SU-DHL-6 (cell line): ENCODE results near the gene NOXA1.
"Not testable (repeated sequence)": the region's sequence is repeated elsewhere in the genome, so short reads cannot be mapped to it uniquely, and the experiment has no call there.

Experiments
- H2AFZ ChIP-seq: fragments of 200-600 bp; sonication (generic); 2 replicates; pipeline ENCODE4 v1.6.1; 2014; ENCODE audit warnings: low read depth, mild to moderate bottlenecking, moderate library complexity, mixed read lengths, antibody characterized with exemption, low read length; ENCODE audit not compliant: severe bottlenecking
- H3F3A ChIP-seq: fragments of 200-600 bp; shearing (Covaris generic); 2 replicates; pipeline ENCODE4 v1.6.0; 2016; ENCODE audit warnings: antibody characterized with exemption, mild to moderate bottlenecking; ENCODE audit not compliant: insufficient read depth
- H3K27ac ChIP-seq: fragments of 200-600 bp; sonication (generic); 2 replicates; pipeline ENCODE4 v1.5.1; 2016; ENCODE audit warnings: low read depth, mild to moderate bottlenecking, low read length, moderate library complexity, mixed read lengths
- H3K27me3 ChIP-seq: fragments of 200-600 bp; sonication (generic), shearing (Covaris generic); 2 replicates; pipeline ENCODE4 v1.6.0; 2014; ENCODE audit warnings: mild to moderate bottlenecking, low read length
- H3K36me3 ChIP-seq: fragments of 200-600 bp; sonication (generic); 2 replicates; pipeline ENCODE4 v1.6.1; 2014; ENCODE audit warnings: mild to moderate bottlenecking, low read length, mixed read lengths
- H3K4me2 ChIP-seq: fragments of 300-600, 200-600 bp; shearing (Covaris generic), sonication (generic); 2 replicates; pipeline ENCODE4 v1.6.0; 2014; ENCODE audit warnings: low read length, low read depth, mild to moderate bottlenecking; ENCODE audit not compliant: poor library complexity, severe bottlenecking
- H3K4me3 ChIP-seq: fragments of 200-600 bp; sonication (generic); 2 replicates; pipeline ENCODE4 v1.5.1; 2014; ENCODE audit warnings: antibody characterized with exemption, low read length, mild to moderate bottlenecking, mixed read lengths; ENCODE audit not compliant: insufficient read depth, poor library complexity, severe bottlenecking
- H3K79me2 ChIP-seq: fragments of 200-600 bp; sonication (generic); 2 replicates; pipeline ENCODE4 v1.6.1; 2014; ENCODE audit warnings: mild to moderate bottlenecking, low read length, moderate library complexity; ENCODE audit not compliant: insufficient read depth
- H3K9ac ChIP-seq: fragments of 200-600 bp; sonication (generic); 2 replicates; pipeline ENCODE4 v1.7.0; 2014; ENCODE audit warnings: mild to moderate bottlenecking, low read length
- H3K9me2 ChIP-seq: fragments of 200-600 bp; sonication (generic); replicated peaks from 2 replicates; pipeline ENCODE4 v1.6.1; 2014; ENCODE audit warnings: low read length; ENCODE audit not compliant: insufficient read depth
- H3K9me3 ChIP-seq: fragments of 200-600 bp; sonication (generic); 2 replicates; pipeline ENCODE4 v1.6.1; 2014; ENCODE audit warnings: low read length, mixed read lengths; ENCODE audit not compliant: insufficient read depth
- H4K20me1 ChIP-seq: fragments of 200-600 bp; sonication (generic); 2 replicates; pipeline ENCODE4 v1.6.1; 2014; ENCODE audit warnings: low read depth, mild to moderate bottlenecking, antibody characterized with exemption, low read length, moderate library complexity, mixed read lengths
- EZH2phosphoT487 ChIP-seq: fragments of 200-600 bp; sonication (generic), shearing (Covaris generic); conservative IDR thresholded peaks from 2 replicates; pipeline ENCODE4 v1.6.1; 2018; ENCODE audit warnings: mild to moderate bottlenecking, antibody characterized with exemption, low read length, moderate library complexity, mixed read lengths
- TF ChIP-seq, protein P1 (sequence below): fragments of 200-600 bp; sonication (generic); IDR thresholded peaks from one replicate; pipeline ENCODE4 v1.5.1; 2017; ENCODE audit warnings: antibody characterized with exemption, mild to moderate bottlenecking, low read length, moderate library complexity; ENCODE audit not compliant: insufficient read depth, poor library complexity, severe bottlenecking

Gene NOXA1

DNA sequence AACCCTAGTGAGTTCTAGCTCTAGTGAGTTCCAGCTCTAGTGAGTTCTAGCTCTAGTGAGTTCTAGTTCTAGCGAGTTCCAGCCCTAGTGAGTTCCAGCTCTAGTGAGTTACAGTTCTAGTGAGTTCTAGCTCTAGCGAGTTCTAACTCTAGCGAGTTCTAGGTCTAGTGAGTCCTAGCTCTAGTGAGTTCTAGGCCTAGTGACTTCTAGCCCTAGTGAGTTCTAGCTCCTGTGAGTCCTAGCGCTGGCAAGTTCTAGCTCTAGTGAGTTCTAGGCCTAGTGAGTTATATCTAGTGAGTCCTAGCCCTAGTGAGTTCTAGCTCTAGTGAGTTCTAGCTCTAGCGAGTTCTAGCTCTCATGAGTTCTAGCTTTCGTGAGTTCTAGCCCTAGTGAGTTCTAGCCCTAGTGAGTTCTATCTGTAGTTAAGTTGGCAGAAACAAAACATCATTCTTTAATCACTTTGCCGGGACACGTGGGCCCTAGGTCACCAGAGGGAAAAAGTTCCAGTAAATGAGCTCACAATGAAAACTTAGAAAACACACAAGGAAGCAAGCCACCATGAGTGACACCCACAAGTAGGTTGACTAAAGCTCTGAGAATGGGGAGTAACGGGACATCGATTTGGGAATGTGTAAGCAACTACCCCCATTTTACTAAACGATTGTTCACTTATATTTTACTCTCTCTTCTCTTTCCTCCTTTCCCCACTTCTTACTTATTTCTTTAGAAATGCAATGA is 47.7 kb upstream of the NOXA1 start:
- TF ChIP-seq, protein P1, sequence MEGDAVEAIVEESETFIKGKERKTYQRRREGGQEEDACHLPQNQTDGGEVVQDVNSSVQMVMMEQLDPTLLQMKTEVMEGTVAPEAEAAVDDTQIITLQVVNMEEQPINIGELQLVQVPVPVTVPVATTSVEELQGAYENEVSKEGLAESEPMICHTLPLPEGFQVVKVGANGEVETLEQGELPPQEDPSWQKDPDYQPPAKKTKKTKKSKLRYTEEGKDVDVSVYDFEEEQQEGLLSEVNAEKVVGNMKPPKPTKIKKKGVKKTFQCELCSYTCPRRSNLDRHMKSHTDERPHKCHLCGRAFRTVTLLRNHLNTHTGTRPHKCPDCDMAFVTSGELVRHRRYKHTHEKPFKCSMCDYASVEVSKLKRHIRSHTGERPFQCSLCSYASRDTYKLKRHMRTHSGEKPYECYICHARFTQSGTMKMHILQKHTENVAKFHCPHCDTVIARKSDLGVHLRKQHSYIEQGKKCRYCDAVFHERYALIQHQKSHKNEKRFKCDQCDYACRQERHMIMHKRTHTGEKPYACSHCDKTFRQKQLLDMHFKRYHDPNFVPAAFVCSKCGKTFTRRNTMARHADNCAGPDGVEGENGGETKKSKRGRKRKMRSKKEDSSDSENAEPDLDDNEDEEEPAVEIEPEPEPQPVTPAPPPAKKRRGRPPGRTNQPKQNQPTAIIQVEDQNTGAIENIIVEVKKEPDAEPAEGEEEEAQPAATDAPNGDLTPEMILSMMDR, result no peak
- no peak for TF ChIP-seq EZH2phosphoT487
- Histone ChIP-seq H2AFZ (no peak overlapping the region), H3K79me2 (no peaks in the 10 kb centered on the region), H3K4me3 (no peak overlapping the region), H3K4me2 (no peak overlapping the region), H3K36me3 (no peaks in the 10 kb centered on the region), H3K27me3 (no peaks in the 10 kb centered on the region), H3K9me2 (no peaks in the 10 kb centered on the region), H4K20me1 (no peaks in the 10 kb centered on the region), H3F3A (no peaks in the 10 kb centered on the region), H3K27ac (no peak overlapping the region), H3K9me3 (no peaks in the 10 kb centered on the region), H3K9ac (no peak overlapping the region)

DNA sequence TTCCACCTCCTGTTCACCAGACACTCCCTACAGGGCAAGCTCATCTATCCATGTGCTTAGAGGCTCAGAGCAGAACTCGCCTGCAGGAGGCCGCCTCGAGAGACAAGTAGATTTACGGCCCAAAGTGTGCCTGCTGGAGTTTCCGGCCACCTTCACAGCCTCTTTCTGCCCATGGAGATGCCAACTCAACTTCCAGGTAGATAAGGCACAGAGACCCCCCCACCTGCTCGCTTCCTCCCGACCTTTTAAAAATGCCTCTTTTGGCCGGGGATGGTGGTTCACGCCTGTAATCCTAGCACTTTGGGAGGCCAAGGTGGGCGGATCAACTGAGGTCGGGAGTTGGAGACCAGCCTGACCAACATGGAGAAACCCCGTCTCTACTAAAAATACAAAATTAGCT is 46.8 kb upstream of the NOXA1 start:
- H3K9ac ChIP-seq, result no peak overlapping the region

DNA sequence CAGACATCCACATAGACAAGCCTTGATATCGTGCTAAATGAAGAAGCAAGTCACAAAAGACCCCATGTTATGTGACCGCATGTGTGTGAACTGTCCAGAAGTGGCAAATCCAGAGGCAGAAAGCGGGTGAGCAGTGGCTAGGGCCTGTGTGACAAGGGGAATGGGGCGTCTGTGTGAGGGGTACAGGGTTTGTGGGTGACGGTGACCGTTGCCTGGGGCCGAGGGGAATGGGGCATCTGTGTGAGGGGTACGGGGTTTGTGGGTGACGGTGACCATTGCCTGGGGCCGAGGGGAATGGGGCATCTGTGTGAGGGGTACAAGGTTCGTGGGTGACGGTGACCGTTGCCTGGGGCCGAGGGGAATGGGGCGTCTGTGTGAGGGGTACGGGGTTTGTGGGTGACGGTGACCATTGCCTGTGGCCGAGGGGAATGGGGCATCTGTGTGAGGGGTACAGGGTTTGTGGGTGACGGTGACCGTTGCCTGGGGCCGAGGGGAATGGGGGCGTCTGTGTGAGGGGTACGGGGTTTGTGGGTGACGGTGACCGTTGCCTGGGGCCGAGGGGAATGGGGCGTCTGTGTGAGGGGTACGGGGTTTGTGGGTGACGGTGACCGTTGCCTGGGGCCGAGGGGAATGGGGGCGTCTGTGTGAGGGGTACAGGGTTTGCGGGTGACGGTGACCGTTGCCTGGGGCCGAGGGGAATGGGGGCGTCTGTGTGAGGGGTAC is 44.3 kb upstream of the NOXA1 start:
- H4K20me1 ChIP-seq, H3K27ac ChIP-seq, H3K36me3 ChIP-seq, H3K4me2 ChIP-seq, H3K9ac ChIP-seq, H3K9me2 ChIP-seq, H3K27me3 ChIP-seq, H3F3A ChIP-seq, H3K4me3 ChIP-seq, H3K79me2 ChIP-seq, H2AFZ ChIP-seq, H3K9me3 ChIP-seq: not testable (repeated sequence)

More for the DNA sequence above, 46.8 kb upstream of the NOXA1 start:
- H3K9me2 ChIP-seq, result no peaks in the 10 kb centered on the region
- H4K20me1 ChIP-seq, result no peaks in the 10 kb centered on the region
- no peaks in the 10 kb centered on the region for H3K79me2 ChIP-seq
- no peak overlapping the region for H3K4me2 ChIP-seq
- no peaks in the 10 kb centered on the region for H3K36me3 ChIP-seq
- no peaks in the 10 kb centered on the region for H3K27me3 ChIP-seq
- H3K27ac ChIP-seq, result no peak overlapping the region
- H3F3A ChIP-seq, result no peaks in the 10 kb centered on the region
- no peak overlapping the region for H3K4me3 ChIP-seq
- no peaks in the 10 kb centered on the region for H3K9me3 ChIP-seq
- H2AFZ ChIP-seq, result no peak overlapping the region
- no peak for TF ChIP-seq EZH2phosphoT487
- TF ChIP-seq, protein P1, result no peak

DNA sequence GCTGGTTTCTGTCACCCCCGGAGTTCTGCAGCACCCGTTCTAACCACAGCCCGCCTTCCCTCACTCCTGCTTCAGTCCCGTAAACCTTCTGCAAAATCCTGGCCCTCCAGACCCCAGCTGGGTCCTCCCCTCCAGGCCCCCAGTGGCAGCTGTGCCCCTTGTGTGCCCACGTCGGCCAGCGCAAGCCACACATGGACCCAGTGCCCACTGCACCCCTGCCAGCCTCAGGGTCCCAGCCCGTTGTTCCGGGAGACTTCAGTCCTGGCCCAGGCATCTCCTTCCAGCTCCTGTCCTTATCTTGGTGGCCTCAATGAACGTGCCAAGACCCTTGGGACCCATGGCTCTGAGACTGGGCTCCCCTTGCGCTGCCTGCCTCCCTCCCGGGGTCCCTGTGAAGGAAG is 43.4 kb upstream of the NOXA1 start:
- no peaks in the 10 kb centered on the region for H3K27me3 ChIP-seq
- no peak for TF ChIP-seq EZH2phosphoT487
- TF ChIP-seq, protein P1, result no peak
- H3K4me3 ChIP-seq, result no peak overlapping the region
- H4K20me1 ChIP-seq, result no peaks in the 10 kb centered on the region
- H3K9ac ChIP-seq, result no peak overlapping the region
- H3K9me2 ChIP-seq, result no peaks in the 10 kb centered on the region
- H3K79me2 ChIP-seq, result no peaks in the 10 kb centered on the region
- no peaks in the 10 kb centered on the region for H3K36me3 ChIP-seq
- H3F3A ChIP-seq, result no peaks in the 10 kb centered on the region
- H3K9me3 ChIP-seq, result no peaks in the 10 kb centered on the region
- H2AFZ ChIP-seq, result no peak overlapping the region
- no peak overlapping the region for H3K27ac ChIP-seq
- H3K4me2 ChIP-seq, result no peak overlapping the region
